ENCODE results near the gene GLMP.
"Not testable (repeated sequence)": the region's sequence is repeated elsewhere in the genome, so short reads cannot be mapped to it uniquely, and the experiment has no call there.

GLMP gene

GRCh38 chr1:156295391-156295947 is at the start of gene GLMP:
TSS of gene GLMP (minus strand) at chr1:156295679. CDS start at chr1:156295645, 34 bp downstream.
- DNase-seq = peak; percentile 23

GRCh38 chr1:156344409-156344808 is 48.9 kb upstream of the GLMP start:
- DNase-seq = no peak

GRCh38 chr1:156342166-156342955 is 46.9 kb upstream of the GLMP start:
- DNase-seq = no peak

GRCh38 chr1:156338180-156338976 is 42.9 kb upstream of the GLMP start, which contains the start of the genes CCT3 and TSACC:
TSS of gene CCT3 (minus strand) at chr1:156338292. CDS start at chr1:156338184, 108 bp downstream.
TSS of gene TSACC (plus strand) at chr1:156338526. CDS start at chr1:156339758, 1,232 bp downstream.
- DNase-seq = peak; percentile 100

GRCh38 chr1:156337888-156338179 is 42.4 kb upstream of the GLMP start:
- DNase-seq = no peak

- no peak for DNase-seq
Measured at GRCh38 chr1:156337052-156337887, 41.8 kb upstream of the GLMP start.

GRCh38 chr1:156336242-156336641 is 40.8 kb upstream of the GLMP start:
- no peak for DNase-seq

GRCh38 chr1:156323179-156323578 is 27.7 kb upstream of the GLMP start:
- DNase-seq = not testable (repeated sequence)

- no peak for DNase-seq
Measured at GRCh38 chr1:156320560-156320959, 25.1 kb upstream of the GLMP start.

- peak; percentile 2 for DNase-seq
Measured at GRCh38 chr1:156319664-156320063, 24.2 kb upstream of the GLMP start.

GRCh38 chr1:156316909-156317308 is 21.4 kb upstream of the GLMP start:
- no peak for DNase-seq

- DNase-seq = no peak
Measured at GRCh38 chr1:156310962-156311361, 15.5 kb upstream of the GLMP start.

GRCh38 chr1:156308078-156308477 is 12.6 kb upstream of the GLMP start:
- no peak for DNase-seq

GRCh38 chr1:156305215-156305614 is 9.7 kb upstream of the GLMP start:
- no peak for DNase-seq

GRCh38 chr1:156303241-156303640 is 7.8 kb upstream of the GLMP start:
- no peak for DNase-seq

- DNase-seq = no peak
Measured at GRCh38 chr1:156298852-156299357, 3.4 kb upstream of the GLMP start, which contains the start of gene VHLL. TSS of gene VHLL (minus strand) at chr1:156299307. CDS start at chr1:156299189, 118 bp downstream.

GRCh38 chr1:156293895-156294294 is 1.6 kb downstream of the GLMP start:
- no peak for DNase-seq

GRCh38 chr1:156293098-156293434 is 2.4 kb downstream of the GLMP start:
- no peak for DNase-seq

- no peak for DNase-seq
Measured at GRCh38 chr1:156291226-156292061, 4.0 kb downstream of the GLMP start.

- DNase-seq = no peak
Measured at GRCh38 chr1:156289857-156290256, 5.6 kb downstream of the GLMP start.

- DNase-seq = no peak
Measured at GRCh38 chr1:156286061-156286460, 9.4 kb downstream of the GLMP start.

- DNase-seq = no peak
Measured at GRCh38 chr1:156285437-156285836, 10.0 kb downstream of the GLMP start.

All from NCI-H446 treated with DMSO at 0.1 percent for 48 hours (cell line).